ENCODE data around the gene DUS1L.

The DUS1L gene

GRCh38 chr17:82018989-82019689, 46.5 kb downstream of the DUS1L start:
- Histone ChIP-seq H3K4me3 (ENCODE audit: low read depth, low read length) (no peak overlapping the region), H3K36me3 (peaks cover 32% of the 10 kb centered on the region), H3K27me3 (ENCODE audit: insufficient read depth, low read depth, severe bottlenecking) (no peaks in the 10 kb centered on the region), H3K27ac (no peak overlapping the region; the same call in 1 of the 2 replicates), H3K9me3 (ENCODE audit: severe bottlenecking) (no peaks in the 10 kb centered on the region)
- no peak for DNase-seq
- TF ChIP-seq CTCF (IDR thresholded peaks at IDR 0.05; ENCODE audit: low read depth, low read length): no peak

GRCh38 chr17:82018152-82018988, 47.2 kb downstream of the DUS1L start:
- Histone ChIP-seq H3K27ac (no peak overlapping the region), H3K4me3 (ENCODE audit: low read depth, low read length) (no peak overlapping the region), H3K27me3 (ENCODE audit: insufficient read depth, low read depth, severe bottlenecking) (no peaks in the 10 kb centered on the region), H3K36me3 (peaks cover 32% of the 10 kb centered on the region), H3K9me3 (ENCODE audit: severe bottlenecking) (no peaks in the 10 kb centered on the region)
- TF ChIP-seq CTCF (IDR thresholded peaks at IDR 0.05; ENCODE audit: low read depth, low read length): no peak
- no peak for DNase-seq

- Histone ChIP-seq H3K9me3 (ENCODE audit: severe bottlenecking) (no peaks in the 10 kb centered on the region), H3K36me3 (peaks cover 35% of the 10 kb centered on the region), H3K4me3 (ENCODE audit: low read depth, low read length) (no peak overlapping the region), H3K27me3 (ENCODE audit: insufficient read depth, low read depth, severe bottlenecking) (no peaks in the 10 kb centered on the region), H3K27ac (no peak overlapping the region)
- TF ChIP-seq CTCF (IDR thresholded peaks at IDR 0.05; ENCODE audit: low read depth, low read length): no peak
- DNase-seq: no peak
These were observed 47.9 kb downstream of the DUS1L start for GRCh38 chr17:82017612-82018151.

- Histone ChIP-seq H3K27me3 (ENCODE audit: insufficient read depth, low read depth, severe bottlenecking) (no peaks in the 10 kb centered on the region), H3K9me3 (ENCODE audit: severe bottlenecking) (no peaks in the 10 kb centered on the region)
- no peak for DNase-seq
These were observed 48.6 kb downstream of the DUS1L start for GRCh38 chr17:82016875-82017459.

More at GRCh38 chr17:82016875-82017459, 48.6 kb downstream of the DUS1L start:
- no peak overlapping the region for H3K27ac ChIP-seq
- H3K4me3 ChIP-seq (ENCODE audit: low read depth, low read length): no peak overlapping the region
- no peak for TF ChIP-seq CTCF (IDR thresholded peaks at IDR 0.05; ENCODE audit: low read depth, low read length)
- H3K36me3 ChIP-seq: peaks cover 37% of the 10 kb centered on the region
